CD14-positive monocyte (primary cell): Measurements from ENCODE around the gene IGF2R. TPM values are rescaled to one million over a fixed set of nuclear protein-coding genes. Genes with fewer than 3 reads are reported as not detected.
"Not testable (repeated sequence)": the region's sequence is repeated elsewhere in the genome, so short reads cannot be mapped to it uniquely, and the experiment has no call there.

Experiments
- DNase-seq, 3 donors: peaks; one replicate each; pipeline ENCODE4 v3.0.0-alpha.2; 2011 to 2022
- H2AFZ ChIP-seq: 2 replicates; pipeline ENCODE4 v1.6.0; 2012; ENCODE audit warnings: mild to moderate bottlenecking, low read depth, low read length, inconsistent platforms; ENCODE audit not compliant: insufficient read depth, poor library complexity, severe bottlenecking
- H3K27ac ChIP-seq, 2 donors: 1 replicate in 1 of 2; 2 replicates in 1 of 2; pipeline ENCODE4 v1.5.1; 2012 to 2013; ENCODE audit warnings: low read length in 2 of 2, control low read depth in 1 of 2, inconsistent platforms in 1 of 2, low read depth in 1 of 2, mild to moderate bottlenecking in 1 of 2
- H3K27me3 ChIP-seq, 2 donors: one replicate each; pipeline versions ENCODE4 v1.6.0 to v1.6.1; 2011 to 2013; ENCODE audit warnings: low read length in 2 of 2; ENCODE audit not compliant: control insufficient read depth in 2 of 2, insufficient read depth in 2 of 2
- H3K36me3 ChIP-seq, 2 donors: replicated peaks in 1 of 2; 1 replicate in 1 of 2; 2 replicates in 1 of 2; pipeline versions ENCODE4 v1.5.1 to v1.6.1; 2012 to 2013; ENCODE audit warnings: low read length in 2 of 2, control low read depth in 1 of 2, inconsistent platforms in 1 of 2, mild to moderate bottlenecking in 1 of 2; ENCODE audit not compliant: insufficient read depth in 2 of 2, control insufficient read depth in 1 of 2
- H3K4me1 ChIP-seq, 2 donors: 1 replicate in 1 of 2; 2 replicates in 1 of 2; pipeline versions ENCODE4 v1.5.1 to v1.6.1; 2012 to 2013; ENCODE audit warnings: low read length in 2 of 2, control low read depth in 1 of 2, inconsistent platforms in 1 of 2, mild to moderate bottlenecking in 1 of 2, moderate library complexity in 1 of 2; ENCODE audit not compliant: insufficient read depth in 2 of 2, control insufficient read depth in 1 of 2
- H3K4me2 ChIP-seq: replicated peaks from 2 replicates; pipeline ENCODE3; 2012; ENCODE audit warnings: low read length, moderate library complexity, mild to moderate bottlenecking; ENCODE audit not compliant: poor library complexity, severe bottlenecking; ENCODE audit errors: extremely low read depth
- H3K4me3 ChIP-seq, 3 experiments: fragments of 200-600 bp in 1 of 3; sonication (generic) in 1 of 3; replicated peaks in 1 of 3; 1 replicate in 2 of 3; 2 replicates in 1 of 3; pipeline ENCODE4 v1.5.1; 2011 to 2013; ENCODE audit warnings: low read length in 3 of 3, mild to moderate bottlenecking in 3 of 3, control low read depth in 2 of 3, low read depth in 2 of 3, inconsistent platforms in 1 of 3, moderate library complexity in 1 of 3
- H3K79me2 ChIP-seq: 2 replicates; pipeline ENCODE4 v1.6.0; 2012; ENCODE audit warnings: mild to moderate bottlenecking, control low read depth, inconsistent platforms, low read length, moderate library complexity; ENCODE audit not compliant: insufficient read depth
- H3K9ac ChIP-seq: 2 replicates; pipeline ENCODE4 v1.6.0; 2017; ENCODE audit warnings: low read length, mild to moderate bottlenecking; ENCODE audit not compliant: insufficient read depth, poor library complexity, severe bottlenecking
- H3K9me3 ChIP-seq, 2 donors: replicated peaks in 1 of 2; 1 replicate in 1 of 2; 2 replicates in 1 of 2; pipeline versions ENCODE4 v1.5.1 to v1.6.1; 2012 to 2013; ENCODE audit warnings: low read length in 2 of 2, control low read depth in 1 of 2; ENCODE audit not compliant: control insufficient read depth in 1 of 2, insufficient read depth in 1 of 2
- H4K20me1 ChIP-seq: 2 replicates; pipeline ENCODE4 v1.6.0; 2012; ENCODE audit warnings: mild to moderate bottlenecking, low read length, control low read depth, moderate library complexity; ENCODE audit not compliant: insufficient read depth
- H3K27ac Mint-ChIP-seq, 7 donors: one replicate each; pipeline ENCODE4 v1.8.0; 2020; ENCODE audit warnings: mild to moderate bottlenecking in 7 of 7, mixed read lengths in 7 of 7, moderate library complexity in 6 of 7, inconsistent platforms in 2 of 7
- H3K27me3 Mint-ChIP-seq, 3 donors: one replicate each; pipeline ENCODE4 v1.8.0; 2021 to 2022; ENCODE audit warnings: low read depth in 3 of 3, mild to moderate bottlenecking in 3 of 3, mixed read lengths in 3 of 3, moderate library complexity in 3 of 3, inconsistent platforms in 1 of 3
- H3K36me3 Mint-ChIP-seq, 2 donors: one replicate each; pipeline ENCODE4 v1.8.0; 2020; ENCODE audit warnings: mixed read lengths in 2 of 2, inconsistent platforms in 1 of 2, mild to moderate bottlenecking in 1 of 2
- H3K4me1 Mint-ChIP-seq: one replicate; pipeline ENCODE4 v1.8.0; 2020; ENCODE audit warnings: mild to moderate bottlenecking, mixed read lengths
- H3K4me3 Mint-ChIP-seq, 2 donors: one replicate each; pipeline ENCODE4 v1.8.0; 2020; ENCODE audit warnings: mild to moderate bottlenecking in 2 of 2, mixed read lengths in 2 of 2, moderate library complexity in 1 of 2
- H3K9me3 Mint-ChIP-seq, 7 donors: one replicate each; pipeline ENCODE4 v1.8.0; 2020 to 2022; ENCODE audit warnings: mixed read lengths in 7 of 7, mild to moderate bottlenecking in 6 of 7, moderate library complexity in 6 of 7, inconsistent platforms in 2 of 7
- CTCF ChIP-seq: fragments of 200-600 bp; IDR thresholded peaks from one replicate; pipeline ENCODE4 v1.8.0; 2022; ENCODE audit warnings: antibody characterized with exemption, mild to moderate bottlenecking
- WGBS: methylation state at CpG from one replicate; pipeline ENCODE4 v1.1.5; 2013; ENCODE audit warnings: missing lambda C conversion rate; ENCODE audit not compliant: insufficient coverage; 5-methylcytosine and 5-hydroxymethylcytosine counted together
- intact Hi-C, 2 donors: fragments of 100-400 bp; cut with micrococcal nuclease; formaldehyde crosslinking; loops; one replicate each; pipeline versions ENCODE4 v1.15.0 to v1.15.1; 2023
- polyA plus RNA-seq, 3 donors: library from polyadenylated mRNA; depleted of rRNA in 1 of 3; unstranded in 2 of 3; stranded (reverse) in 1 of 3; fragments of 300-500 nt in 2 of 3; fragments of >200 nt in 1 of 3; fragmentation: Illumina TruSeq in 2 of 3; gene quantifications; 1 replicate in 2 of 3; 2 replicates in 1 of 3; pipeline ENCODE4 v1.2.3, GENCODE V29; 2012 to 2021

IGF2R gene
- polyA plus RNA-seq, 3 donors = 6.9 to 44.8 (median 8.2) TPM

DNA sequence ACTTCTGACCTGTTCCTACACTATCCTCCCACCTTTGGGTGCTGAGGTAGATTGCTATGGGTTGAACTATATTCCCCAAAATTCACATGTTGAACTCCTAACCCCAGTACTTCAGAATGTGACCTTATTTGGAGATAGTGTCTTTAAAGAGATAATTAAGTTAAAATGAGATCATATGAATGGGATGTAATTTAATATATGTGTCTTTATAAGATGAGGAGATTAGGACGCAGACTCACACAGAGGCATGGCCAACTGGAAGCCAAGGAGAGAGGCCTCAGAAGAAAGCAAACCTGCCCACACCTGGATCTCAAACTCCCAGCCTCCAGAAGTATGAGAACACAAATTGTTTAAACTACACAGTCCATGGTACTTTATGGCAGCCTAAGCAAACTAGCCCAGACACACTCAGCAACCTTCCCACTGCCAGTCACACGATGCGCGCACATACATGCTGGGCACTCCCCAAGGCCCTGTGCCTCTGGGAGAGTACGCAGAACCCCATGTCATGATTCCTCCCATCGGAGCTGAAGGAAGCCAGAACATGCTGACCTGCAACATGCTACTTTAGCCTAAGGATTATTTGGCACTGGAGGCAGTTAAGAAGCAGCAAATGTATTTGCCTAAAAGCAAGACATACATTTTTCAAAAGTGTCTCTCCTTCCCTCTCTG is 143.9 kb downstream of the IGF2R start:
- no peak overlapping the region for H3K4me3 Mint-ChIP-seq
- H3K27me3 ChIP-seq = no peaks in the 10 kb centered on the region
- no peak overlapping the region for H3K4me2 ChIP-seq
- H3K9ac ChIP-seq = no peak overlapping the region
- H3K36me3 Mint-ChIP-seq = peaks cover 12 to 14% of the 10 kb centered on the region in 2 donors
- H4K20me1 ChIP-seq = peaks cover 23% of the 10 kb centered on the region
- peaks cover 0 to 9% (median 5%) of the 10 kb centered on the region in 3 donors for H3K27me3 Mint-ChIP-seq
- H3K9me3 Mint-ChIP-seq = peaks cover 5 to 19% (median 13%) of the 10 kb centered on the region in 7 donors
- no peaks in the 10 kb centered on the region for H3K79me2 ChIP-seq
- no peak for TF ChIP-seq CTCF
- H3K9me3 ChIP-seq = peaks cover 7 to 16% of the 10 kb centered on the region in 2 donors
- DNase-seq = no peak
- no peak overlapping the region for H3K27ac ChIP-seq
- H3K4me1 ChIP-seq = no peaks in the 10 kb centered on the region
- intact Hi-C loops = no loop called here
- H3K27ac Mint-ChIP-seq = peak overlapping the region in 1 of 7 donors; percentile 36
- no peak overlapping the region for H3K4me3 ChIP-seq
- WGBS = 100% methylated on average over 5 of the region's 6 CpGs
- no peak overlapping the region for H2AFZ ChIP-seq
- peaks cover 0 to 16% of the 10 kb centered on the region in 2 donors for H3K36me3 ChIP-seq
- H3K4me1 Mint-ChIP-seq = no peaks in the 10 kb centered on the region

DNA sequence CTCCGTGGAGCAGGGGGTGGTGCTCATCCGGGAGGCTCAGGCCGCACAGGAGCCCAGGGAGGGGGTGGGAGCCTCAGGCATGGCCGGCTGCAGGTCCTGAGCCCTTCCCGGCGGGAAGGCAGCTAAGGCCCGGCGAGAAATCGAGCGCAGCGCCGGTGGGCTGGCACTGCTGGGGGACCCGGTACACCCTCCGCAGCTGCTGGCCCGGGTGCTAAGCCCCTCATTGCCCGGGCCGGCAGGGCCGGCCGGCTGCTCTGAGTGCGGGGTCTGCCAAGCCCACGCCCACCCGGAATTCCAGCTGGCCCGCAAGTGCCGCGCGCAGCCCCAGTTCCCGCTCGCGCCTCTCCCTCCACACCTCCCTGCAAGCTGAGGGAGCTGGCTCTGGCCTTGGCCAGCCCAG is 145.7 kb downstream of the IGF2R start:
- intact Hi-C loops, H4K20me1 ChIP-seq, H3K27ac ChIP-seq, H3K4me3 ChIP-seq, H2AFZ ChIP-seq, H3K36me3 ChIP-seq, H3K4me1 ChIP-seq, H3K27me3 ChIP-seq, H3K36me3 Mint-ChIP-seq, H3K4me1 Mint-ChIP-seq, H3K9ac ChIP-seq, DNase-seq, H3K79me2 ChIP-seq, H3K4me3 Mint-ChIP-seq, H3K4me2 ChIP-seq, H3K27ac Mint-ChIP-seq, H3K27me3 Mint-ChIP-seq: not testable (repeated sequence)
- WGBS = 95% methylated on average over 15 of the region's 29 CpGs
- H3K9me3 Mint-ChIP-seq = peaks cover 7 to 24% (median 18%) of the 10 kb centered on the region in 7 donors
- peaks cover 9 to 26% of the 10 kb centered on the region in 2 donors for H3K9me3 ChIP-seq
